SK-N-SH (cell line): ENCODE measurements around the gene MAST4.

Experiments used
- EZH2phosphoT487 ChIP-seq: fragments of 200-600 bp; sonication (generic); IDR thresholded peaks from 2 replicates; pipeline ENCODE4 v1.6.1; 2017; ENCODE audit warnings: low read depth, mixed run types, mild to moderate bottlenecking, antibody characterized with exemption, moderate library complexity, borderline replicate concordance
- JUND ChIP-seq: IDR thresholded peaks from 2 replicates; pipeline ENCODE4 v1.4.0; 2012
- POLR2AphosphoS5 ChIP-seq: IDR thresholded peaks from 2 replicates; pipeline ENCODE4 v1.6.1; 2012; ENCODE audit warnings: low read depth, low read length

- TF ChIP-seq EZH2phosphoT487 (no peak), POLR2AphosphoS5 (no peak), JUND (no peak)
Observed at GRCh38 chr5:66666778-66667177, 70.6 kb downstream of the MAST4 start.
